GM12872 (cell line): ENCODE results near the gene LRRC8E.

Experiments used
- CTCF ChIP-seq: IDR thresholded peaks from 3 replicates; pipeline ENCODE4 v1.5.1; 2011; ENCODE audit warnings: low read depth, mild to moderate bottlenecking, low read length, moderate library complexity; ENCODE audit not compliant: insufficient read depth

LRRC8E gene

GRCh38 chr19:7907122-7907521 lies 18.8 kb downstream of the LRRC8E start:
- TF ChIP-seq CTCF = no peak

GRCh38 chr19:7907544-7907943 lies 19.2 kb downstream of the LRRC8E start:
- no peak for TF ChIP-seq CTCF

- no peak for TF ChIP-seq CTCF
Observed at GRCh38 chr19:7908078-7908699, 19.9 kb downstream of the LRRC8E start.

DNA sequence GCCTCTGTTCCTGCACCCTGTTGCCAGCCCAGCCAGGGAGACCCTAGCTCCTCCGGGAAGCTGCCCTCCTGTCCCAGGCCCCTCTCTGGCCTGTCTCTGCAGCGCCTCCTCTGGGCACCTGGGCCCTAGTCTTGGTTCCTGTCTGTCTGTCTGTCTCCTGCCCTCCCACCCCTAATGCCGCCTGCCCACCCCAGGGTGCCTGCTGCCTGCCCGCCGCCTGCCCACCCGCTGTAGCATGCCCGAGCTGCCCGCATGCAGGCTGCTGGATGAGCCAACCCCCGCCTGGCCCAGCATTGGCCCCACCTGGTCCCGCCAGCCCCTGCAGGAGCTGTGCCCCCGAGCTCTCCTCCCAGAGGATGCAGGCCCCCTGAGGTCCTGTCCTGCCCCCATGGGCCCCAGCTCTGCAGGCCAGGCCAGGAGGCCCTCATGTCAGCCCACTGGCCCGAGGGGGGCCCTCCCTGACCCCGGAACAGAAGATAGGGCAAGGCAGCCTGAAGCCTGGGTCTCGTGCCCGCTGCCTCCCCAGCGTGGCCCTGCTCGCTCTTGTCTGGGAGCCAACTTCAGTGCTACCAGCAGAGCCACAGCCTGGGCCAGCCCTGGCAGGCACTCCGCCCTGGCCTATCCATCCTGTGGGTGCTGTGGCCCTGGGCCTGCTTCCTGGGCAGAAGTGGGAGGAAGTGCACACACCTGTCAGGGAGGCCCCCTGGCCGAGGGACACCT lies 20.6 kb downstream of the LRRC8E start:
- TF ChIP-seq CTCF = no peak

- TF ChIP-seq CTCF = no peak
Observed at GRCh38 chr19:7909471-7910067, 21.3 kb downstream of the LRRC8E start.

- TF ChIP-seq CTCF = no peak
Observed at GRCh38 chr19:7910321-7911161, 22.2 kb downstream of the LRRC8E start.
